Measurements from ENCODE around the gene ZDHHC11.
"Not testable (repeated sequence)": the region's sequence is repeated elsewhere in the genome, so short reads cannot be mapped to it uniquely, and the experiment has no call there.

Gene ZDHHC11

GRCh38 chr5:858726-859125 lies 7.9 kb upstream of the ZDHHC11 start:
- no peak for DNase-seq

- DNase-seq = no peak
Observed at GRCh38 chr5:856531-857425, 6.0 kb upstream of the ZDHHC11 start.

- no peak for DNase-seq
Observed at GRCh38 chr5:855771-856530, 5.2 kb upstream of the ZDHHC11 start.

DNA sequence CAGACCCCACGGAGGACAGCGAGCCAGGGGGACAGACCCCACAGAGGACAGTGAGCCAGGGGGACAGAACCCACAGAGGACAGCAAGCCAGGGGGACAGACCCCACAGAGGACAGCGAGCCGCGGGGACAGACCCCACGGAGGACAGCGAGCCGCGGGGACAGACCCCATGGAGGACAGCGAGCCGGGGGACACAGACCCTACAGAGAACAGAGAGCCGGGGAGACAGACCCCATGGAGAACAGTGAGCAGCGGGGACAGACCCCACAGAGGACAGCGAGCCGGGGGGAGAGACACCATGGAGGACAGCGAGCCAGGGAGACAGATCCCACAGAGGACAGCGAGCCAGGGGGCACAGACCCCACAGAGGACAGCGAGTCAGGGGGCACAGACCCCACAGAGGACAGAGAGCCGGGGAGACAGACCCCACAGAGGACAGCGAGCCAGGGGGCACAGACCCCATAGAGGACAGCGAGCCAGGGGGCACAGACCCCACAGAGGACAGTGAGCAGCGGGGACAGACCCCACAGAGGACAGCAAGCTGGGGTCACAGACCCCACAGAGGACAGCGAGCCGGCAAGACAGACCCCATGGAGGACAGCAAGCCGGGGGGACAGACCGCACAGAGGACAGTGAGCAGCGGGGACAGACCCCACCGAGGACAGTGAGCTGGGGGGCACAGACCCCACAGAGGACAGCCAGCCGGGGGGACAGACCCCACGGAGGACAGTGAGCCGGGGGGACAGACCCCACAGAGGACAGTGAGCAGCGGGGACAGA lies 4.4 kb upstream of the ZDHHC11 start:
- DNase-seq = no peak

GRCh38 chr5:854217-854616 lies 3.4 kb upstream of the ZDHHC11 start:
- no peak for DNase-seq

- not testable (repeated sequence) for DNase-seq
Observed at GRCh38 chr5:853416-854090, 2.8 kb upstream of the ZDHHC11 start.

DNA sequence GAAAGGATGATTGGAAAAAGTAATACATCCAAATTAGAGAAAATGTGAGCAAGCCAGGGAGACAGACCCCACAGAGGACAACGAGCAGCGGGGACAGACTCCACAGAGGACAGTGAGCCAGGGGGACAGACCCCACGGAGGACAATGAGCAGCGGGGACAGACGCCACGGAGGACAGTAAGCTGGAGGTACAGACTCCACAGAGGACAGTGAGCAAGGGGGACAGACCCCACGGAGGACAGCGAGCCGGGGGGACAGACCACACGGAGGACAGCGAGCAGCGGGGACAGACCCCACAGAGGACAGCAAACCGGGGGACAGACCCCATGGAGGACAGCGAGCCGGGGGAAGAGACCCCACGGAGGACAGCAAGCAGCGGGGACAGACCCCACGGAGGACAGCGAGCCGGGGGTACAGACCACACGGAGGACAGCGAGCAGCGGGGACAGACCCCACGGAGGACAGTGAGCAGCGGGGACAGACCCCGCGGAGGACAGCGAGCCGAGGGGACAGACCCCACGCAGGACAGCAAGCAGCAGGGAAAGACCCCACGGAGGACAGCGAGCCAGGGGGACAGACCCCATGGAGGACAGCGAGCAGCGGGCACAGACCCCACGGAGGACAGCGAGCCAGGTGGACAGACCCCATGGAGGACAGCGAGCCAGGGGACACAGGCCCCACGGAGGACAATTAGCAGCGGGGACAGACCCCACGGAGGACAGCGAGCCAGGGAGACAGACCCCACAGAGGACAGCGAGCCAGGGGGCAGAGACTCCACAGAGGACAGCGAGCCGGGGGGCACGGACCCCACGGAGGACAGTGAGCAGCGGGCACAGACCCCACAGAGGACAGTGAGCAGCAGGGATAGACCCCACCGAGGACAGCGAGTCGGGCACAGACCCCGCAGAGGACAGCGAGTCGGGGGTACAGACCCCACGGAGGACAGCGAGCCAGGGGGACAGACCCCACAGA lies 1.9 kb upstream of the ZDHHC11 start:
- no peak for DNase-seq

DNA sequence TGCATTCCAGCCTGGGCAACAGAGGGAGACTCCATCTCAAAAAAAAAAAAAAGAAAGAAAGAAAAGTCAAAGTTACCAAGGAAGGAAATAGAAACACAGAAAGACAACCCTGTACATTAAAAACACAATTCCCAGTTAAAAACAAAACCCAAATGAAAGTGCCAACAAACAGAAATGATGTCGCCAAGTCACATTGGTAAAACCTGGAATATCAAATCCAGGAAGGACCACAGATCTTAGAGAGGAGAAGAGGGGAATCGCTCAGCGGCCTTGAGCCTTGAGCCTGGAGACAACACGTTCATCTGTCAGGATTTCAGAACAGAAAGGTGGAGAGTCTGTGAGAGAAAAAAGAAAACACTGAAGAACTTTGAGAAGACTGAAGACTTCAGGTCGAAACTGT lies 1.2 kb upstream of the ZDHHC11 start:
- DNase-seq = no peak

DNA sequence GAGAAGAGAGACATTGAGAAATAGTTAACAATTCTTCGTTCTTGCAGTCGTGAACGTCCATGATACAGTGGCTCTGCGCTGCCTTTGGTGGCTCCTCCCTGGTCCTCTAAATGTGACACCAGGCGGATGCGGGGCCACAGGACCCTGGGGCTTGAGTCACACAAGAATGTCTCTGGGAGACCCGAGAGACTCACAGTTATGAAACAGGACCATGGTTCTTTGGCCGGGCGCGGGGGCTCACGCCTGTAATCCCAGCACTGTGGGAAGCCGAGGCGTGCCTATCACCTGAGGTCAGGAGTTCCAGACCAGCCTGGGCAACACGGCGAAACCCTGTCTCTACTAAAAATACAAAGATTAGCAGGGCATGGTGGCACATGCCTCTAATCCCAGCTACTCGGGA lies 767 bp upstream of the ZDHHC11 start:
- DNase-seq = no peak

DNA sequence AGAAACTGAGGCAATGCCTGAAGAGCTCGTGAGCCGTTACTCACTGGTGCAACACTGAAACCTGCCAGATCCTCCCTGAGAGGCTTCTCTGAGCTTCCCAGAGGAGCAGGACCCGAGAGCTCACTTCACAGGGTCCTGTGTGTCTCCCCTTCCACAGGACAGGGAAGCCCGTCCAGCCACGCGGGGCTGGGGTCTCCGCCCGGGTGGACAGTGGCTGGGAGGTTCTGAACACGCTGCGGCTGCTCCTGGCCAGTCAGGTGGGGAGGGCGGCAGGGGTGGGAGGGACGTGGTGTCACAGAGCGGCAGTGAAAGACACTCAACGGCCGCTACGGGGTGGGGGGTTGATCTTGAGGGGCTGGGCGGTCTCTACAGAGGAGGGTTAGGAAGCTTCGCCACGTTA lies 290 bp upstream of the ZDHHC11 start:
- DNase-seq = no peak

- DNase-seq = no peak
Observed at GRCh38 chr5:849651-850301, 1.0 kb downstream of the ZDHHC11 start.

DNA sequence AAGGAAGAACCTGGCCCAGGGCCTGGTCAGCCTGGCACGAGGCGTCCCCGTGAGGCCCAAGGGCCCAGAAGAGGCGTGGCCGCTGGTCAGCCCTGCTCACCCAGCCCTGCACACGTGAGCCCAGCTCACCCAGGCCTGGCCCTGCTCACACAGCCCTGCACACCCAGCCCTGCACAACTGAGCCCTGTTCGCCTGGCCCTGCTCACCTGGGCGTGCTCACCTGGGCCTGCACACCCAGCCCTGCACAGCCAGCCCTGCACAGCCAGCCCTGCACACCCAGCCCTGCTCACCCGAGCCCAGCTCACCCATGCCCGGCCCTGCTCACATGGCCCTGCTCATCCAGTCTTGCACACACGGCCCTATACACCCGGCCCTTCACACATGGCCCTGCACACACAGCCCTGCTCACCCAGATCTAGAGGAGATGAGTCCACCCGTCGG lies 2.1 kb downstream of the ZDHHC11 start:
- DNase-seq = no peak

GRCh38 chr5:847736-848135 lies 3.0 kb downstream of the ZDHHC11 start:
- DNase-seq = not testable (repeated sequence)

DNA sequence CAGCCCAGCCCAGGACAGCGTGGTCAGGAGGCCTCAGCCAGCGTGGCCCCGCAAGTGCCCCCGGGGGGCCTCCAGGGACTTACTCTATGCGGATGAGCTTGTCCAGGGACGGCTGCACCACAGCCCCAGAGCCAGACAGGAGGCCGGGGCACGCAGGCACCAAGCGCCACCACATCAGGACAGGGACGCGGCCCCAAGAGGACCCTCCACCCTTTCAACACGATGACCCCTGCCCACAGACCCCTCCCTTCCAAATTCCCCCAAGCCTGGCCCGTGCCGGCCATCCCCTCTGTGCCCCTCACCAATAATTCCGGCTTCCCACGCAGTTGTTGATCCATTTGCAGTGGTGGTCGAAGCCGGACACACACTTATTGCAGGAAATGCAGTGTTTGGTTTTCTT lies 3.6 kb downstream of the ZDHHC11 start:
- not testable (repeated sequence) for DNase-seq

- not testable (repeated sequence) for DNase-seq
Observed at GRCh38 chr5:846602-847091, 4.1 kb downstream of the ZDHHC11 start.

DNA sequence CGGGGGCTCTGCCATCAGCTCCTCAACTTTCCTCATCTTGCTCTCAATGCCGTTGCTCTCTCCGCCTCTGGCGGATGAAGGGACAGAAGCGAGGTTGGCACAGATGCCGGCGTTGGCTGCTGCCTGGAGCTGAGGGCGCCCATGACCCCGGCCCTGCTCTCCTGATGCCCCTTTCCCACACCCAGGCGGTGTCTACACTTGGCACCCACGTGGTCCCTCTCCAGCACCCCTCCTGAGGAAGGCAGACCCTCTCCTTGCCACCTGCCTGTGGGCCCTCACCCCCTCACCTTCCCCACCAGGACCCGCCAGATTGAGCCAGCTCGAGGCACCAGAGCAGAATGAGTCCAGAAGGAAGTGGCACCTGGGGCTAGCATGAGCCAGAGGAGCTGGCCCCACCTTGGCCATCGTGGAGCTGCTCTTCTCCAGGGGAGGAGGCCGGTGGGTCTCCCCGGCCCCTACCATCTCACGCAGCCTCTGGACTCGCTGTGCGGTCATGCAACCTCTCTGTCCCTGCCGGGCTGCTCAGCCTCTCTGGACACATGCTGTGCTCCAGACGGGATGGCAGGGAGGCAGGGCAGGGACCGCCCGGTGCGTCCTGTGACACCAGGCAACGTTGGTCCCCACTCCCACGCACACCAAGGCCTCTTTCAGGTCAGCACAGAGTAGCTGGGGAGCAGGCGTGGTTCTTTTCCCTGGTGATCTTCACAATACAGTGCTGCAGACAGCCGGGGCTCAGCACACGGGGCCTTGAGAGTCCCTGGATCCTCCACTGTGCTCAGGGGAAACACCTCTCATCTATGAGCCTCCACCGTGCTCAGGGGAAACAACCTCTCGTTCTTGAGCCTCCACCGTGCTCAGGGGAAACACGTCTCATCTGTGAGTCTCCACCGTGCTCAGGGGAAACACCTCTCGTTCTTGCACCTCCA lies 4.8 kb downstream of the ZDHHC11 start:
- DNase-seq = not testable (repeated sequence)

- DNase-seq = not testable (repeated sequence)
Observed at GRCh38 chr5:845031-845675, 5.6 kb downstream of the ZDHHC11 start.

GRCh38 chr5:844426-844825 lies 6.4 kb downstream of the ZDHHC11 start:
- not testable (repeated sequence) for DNase-seq

DNA sequence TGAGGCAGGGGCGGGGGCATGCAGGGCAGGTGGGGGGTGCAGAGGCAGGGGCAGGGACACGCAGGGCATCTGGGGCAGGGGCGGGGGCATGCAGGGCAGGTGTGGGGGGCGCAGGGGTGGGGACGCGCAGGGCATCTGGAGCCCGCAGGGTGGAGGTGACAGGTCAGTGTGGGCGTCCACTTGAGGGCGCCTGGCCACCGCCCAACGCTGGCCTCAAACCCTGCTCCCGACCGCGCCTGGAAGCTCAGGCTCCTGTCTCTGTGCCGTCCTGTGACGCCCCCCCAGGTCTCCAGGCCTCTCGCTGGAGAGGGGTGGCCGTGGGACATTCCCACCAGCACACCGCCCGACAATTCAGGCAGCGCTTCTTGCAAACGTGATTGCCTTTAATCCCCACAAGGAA lies 6.9 kb downstream of the ZDHHC11 start:
- DNase-seq = not testable (repeated sequence)

Measured in NCI-H1417 treated with DMSO at 0.1 percent for 48 hours (cell line).